GM19240 (cell line): Measurements from ENCODE around the gene RAB26.

Experiments used
- DNase-seq: peaks from one replicate; pipeline ENCODE4 v3.0.0; 2011; ENCODE audit warnings: low spot score; ENCODE audit not compliant: insufficient read length

The RAB26 gene

GRCh38 chr16:2178321-2179106, 30.1 kb downstream of the RAB26 start:
- no peak for DNase-seq

DNA sequence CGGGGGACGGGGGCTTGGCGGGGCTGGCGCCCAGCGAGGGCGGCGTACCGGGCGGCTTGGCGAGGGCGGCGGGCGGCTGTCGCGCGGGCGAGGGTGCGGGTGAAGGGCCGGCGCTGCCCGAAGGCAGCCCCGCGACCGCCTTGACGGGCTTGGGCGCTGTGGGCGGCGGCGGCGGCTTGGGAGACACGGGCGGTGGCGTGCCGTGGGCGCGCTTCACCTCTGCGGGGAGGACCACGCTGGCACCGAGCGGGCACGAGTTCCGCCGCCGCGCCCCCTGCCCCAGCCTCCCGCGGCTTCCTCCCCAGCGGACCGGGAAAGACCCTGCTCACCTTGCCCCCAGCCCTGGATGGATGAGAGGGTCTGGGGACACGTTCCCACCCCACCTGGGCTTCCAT, 30.7 kb downstream of the RAB26 start:
- no peak for DNase-seq

GRCh38 chr16:2179576-2179975, 31.2 kb downstream of the RAB26 start:
- DNase-seq, result no peak

DNA sequence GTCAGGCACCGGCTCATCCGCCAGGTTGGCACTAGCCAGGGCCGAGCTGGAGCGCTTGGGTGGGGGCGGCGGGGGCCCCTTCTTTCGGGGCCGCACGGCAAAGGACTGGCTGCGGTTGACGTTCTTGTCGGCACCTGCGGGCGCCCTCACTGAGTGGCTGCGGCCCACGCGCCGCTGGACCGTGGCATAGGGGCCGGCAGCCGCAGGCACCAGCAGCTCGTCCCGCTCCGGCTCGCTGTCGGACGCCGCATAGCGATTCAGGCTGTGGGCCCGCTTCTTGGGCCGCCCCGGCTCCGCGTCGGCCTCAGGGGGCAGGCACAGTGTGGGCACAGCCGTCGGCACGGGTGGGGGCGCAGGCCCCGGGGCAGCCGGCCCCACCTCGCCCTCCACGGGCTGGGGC, 32.0 kb downstream of the RAB26 start:
- no peak for DNase-seq

DNA sequence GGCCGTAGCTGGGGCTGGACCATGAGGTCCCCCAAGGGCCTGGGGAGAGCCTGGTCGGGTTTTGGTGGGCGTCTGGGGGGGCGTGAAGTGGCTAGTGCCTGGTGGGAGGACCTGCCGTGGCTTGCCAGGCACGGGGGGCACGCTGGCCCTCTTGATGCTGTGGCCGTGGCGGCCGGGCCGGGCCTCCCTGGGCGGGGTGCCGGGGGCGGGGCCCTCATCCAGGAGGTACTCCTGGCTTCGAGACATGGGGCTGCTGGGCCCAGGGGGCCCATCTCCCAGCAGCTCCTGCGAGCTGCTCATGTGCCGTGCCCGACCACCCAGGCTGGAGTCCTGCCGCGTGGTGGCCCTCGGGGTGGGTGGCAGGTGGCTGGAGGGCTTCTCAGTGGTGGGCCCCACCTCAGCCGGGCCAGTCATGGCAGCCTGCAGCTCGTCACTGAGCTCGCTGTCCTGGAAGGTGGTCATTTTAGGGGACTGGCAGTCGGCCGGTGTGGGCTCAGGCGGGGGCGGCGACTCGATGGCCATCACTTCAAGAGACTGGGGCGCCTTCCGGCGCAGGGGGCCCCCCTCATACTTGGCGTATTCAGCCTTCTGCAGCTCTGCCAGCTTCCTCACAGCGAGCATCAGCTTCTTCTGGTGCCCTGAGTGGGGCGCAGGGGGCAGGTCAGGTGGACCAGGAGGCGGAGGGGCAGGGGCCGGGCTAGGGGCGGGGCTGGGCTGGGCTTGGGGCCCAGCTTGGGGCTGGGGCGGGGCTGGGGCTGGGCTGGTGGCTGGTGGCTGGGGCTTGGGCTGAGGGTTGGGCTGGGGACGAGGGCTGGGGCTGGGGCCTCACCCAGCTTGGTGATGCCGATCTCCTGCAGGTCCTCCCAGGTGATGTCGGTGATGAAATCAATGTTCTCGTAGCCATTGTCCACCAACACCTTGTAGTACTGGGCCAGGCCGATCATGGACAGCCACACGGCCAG, 32.8 kb downstream of the RAB26 start:
- no peak for DNase-seq

GRCh38 chr16:2181952-2182351, 33.5 kb downstream of the RAB26 start:
- no peak for DNase-seq

DNA sequence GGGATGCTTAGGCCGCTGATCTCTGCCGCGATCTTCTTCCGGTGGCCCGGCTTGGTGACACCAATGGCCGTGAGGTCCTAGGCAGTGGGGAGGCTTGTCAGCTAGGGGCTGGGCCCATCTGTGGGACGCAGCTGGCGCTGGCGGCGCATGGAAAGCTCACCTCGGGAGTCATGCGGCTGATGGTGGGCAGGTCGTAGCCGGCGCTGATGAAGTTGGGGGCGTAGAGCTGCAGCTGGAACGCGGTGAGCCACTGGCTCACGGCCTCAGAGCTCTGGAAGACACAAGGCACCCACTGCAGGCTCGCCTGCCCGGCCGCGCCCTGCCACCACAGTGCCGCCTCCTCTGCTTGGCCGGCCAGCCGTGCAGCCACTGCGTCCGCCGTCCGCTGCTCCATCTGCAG, 35.2 kb downstream of the RAB26 start:
- no peak for DNase-seq

DNA sequence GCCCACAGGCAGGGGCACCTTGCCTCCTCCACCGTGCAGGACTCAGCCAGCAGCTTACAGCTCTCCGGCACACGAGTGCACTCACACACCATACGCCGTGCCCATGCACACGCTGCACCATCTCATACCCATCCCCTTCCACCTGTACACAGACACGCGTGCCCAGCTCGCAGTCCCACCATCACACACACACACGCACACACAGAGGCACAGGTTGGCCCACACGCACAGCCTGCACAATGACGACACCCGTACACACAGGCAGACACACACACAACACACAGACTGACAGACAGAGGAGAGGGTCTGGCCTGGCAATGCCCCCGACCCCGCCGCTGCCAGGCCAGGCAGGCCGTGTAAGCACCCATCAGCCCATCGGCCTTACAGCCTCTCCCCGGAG, 35.9 kb downstream of the RAB26 start:
- DNase-seq, result no peak

DNA sequence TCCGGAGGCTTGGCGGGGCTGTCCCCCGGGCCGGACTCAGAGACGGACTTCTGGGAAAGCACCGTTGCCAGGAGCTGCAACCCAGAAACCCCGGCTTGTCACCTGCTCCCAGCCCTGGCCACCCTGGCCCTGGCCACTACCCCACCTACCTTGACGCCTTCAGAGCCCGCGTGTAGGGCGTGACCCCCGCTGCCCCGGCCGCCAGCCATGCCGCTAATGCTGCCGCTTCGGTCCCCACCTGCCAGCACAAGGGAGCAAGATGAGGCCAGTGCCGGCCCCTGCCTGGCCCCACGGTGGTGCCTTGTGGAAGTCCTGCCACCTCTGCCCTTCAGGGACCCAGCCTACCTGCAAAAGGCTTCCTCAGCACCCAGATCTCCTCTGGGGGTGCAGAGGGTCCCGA, 36.5 kb downstream of the RAB26 start:
- DNase-seq, result no peak

- DNase-seq, result no peak
Measured at GRCh38 chr16:2186064-2186463, 37.6 kb downstream of the RAB26 start.

- no peak for DNase-seq
Measured at GRCh38 chr16:2186505-2186904, 38.1 kb downstream of the RAB26 start.

GRCh38 chr16:2187212-2187611, 38.8 kb downstream of the RAB26 start:
- no peak for DNase-seq

GRCh38 chr16:2188395-2188794, 40.0 kb downstream of the RAB26 start:
- DNase-seq, result no peak

- DNase-seq, result no peak
Measured at GRCh38 chr16:2189252-2189893, 40.9 kb downstream of the RAB26 start.

DNA sequence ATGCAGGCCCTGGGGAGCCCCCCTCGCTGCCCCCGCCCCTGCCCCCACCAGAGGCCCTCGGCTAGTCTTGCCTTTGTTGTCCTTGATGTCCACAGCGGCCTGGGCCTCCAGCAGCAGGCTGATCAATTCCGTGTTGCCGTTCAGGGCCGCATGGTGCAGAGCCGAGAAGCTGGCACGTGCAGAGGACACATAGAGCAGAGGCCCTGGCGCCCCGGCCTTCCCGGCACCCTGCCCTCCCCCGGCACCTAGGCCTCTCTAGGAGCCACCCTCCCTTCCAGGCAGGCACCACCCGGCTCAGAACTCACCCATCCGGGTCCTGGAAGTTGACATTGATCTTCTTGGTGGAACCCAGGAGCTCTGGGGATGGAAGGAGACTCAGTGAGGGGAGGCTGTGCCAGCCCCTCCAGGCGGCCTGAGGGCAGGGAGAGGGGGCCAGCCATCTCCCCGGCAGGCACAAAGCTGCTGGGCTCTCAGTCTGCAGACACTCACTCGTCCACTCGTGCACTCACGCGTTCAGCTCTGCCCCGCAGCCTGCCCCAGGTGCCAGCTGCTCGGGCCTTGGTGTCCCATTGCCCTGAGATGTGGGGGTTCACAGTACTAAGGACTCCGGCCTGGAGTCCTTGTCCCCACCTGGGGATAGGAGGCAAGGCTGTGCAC, 41.7 kb downstream of the RAB26 start:
- no peak for DNase-seq

- DNase-seq, result no peak
Measured at GRCh38 chr16:2190659-2191445, 42.4 kb downstream of the RAB26 start.

DNA sequence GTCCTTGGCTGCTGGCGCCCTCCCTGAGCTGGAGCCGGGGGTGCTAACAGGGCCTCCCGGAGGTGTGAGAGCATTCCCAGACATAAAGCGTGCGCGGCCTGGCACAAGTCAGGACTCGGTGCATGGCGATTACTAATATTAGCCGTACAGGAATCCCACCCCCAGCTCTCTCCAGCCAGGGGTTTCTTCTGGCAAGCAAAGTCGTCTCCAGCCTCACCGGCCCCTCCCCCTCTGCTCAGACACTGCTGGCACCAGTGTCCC, 43.0 kb downstream of the RAB26 start:
- no peak for DNase-seq

DNA sequence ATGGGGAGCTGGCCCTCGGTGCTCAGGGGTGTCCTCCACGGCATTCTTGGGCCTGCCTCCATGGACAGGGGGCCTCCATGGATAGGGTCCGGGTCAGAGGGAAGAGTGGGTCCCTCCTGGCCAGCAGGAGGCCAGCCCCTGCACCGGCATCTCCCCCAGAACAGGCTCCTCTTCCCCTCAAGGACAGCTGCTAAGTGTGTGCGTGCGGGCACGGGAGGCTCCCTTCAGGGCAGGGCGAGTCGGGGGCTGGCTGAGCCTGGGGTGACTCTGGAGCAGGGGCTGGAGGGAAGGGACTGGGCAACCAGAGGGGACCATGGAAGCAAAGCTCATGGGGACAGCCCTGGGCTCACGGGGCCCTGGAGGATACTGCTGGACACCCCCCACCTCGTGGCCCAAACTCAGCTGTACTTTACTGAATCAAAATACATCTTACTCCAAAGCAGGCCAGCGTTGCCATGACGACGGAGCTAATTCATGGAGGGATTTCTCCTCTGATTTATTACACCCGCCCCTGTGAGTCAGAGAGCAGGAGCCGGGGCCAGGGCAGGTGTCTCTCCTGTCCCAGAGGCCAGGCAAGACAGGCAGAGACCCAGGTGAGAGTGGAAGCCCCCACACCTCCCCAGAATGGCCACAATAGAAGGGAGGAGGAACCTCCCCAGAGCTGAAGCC, 45.9 kb downstream of the RAB26 start:
- DNase-seq, result no peak

DNA sequence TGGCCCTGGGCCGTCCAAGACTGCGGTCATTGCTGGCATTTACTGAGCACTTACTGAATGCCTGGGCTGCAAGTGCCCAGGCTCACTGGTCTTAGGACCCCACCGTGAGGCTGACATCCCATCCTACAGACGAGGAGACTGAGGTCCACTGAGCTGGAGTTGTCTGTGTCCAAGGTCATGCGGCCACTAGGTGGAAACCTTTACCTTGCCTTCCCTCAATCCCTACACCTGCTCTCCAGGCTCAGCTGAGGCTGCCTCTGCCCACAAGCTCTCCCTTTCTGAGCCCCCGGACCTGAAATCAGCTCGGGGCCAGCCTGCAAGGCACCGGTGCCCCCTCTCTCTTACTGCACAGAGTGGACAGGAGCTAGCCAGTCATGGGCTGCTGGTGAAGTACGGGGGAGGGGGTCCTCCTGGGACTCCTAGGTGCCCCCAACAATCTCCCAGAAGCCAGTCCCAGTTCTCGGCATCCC, 46.5 kb downstream of the RAB26 start:
- peak; percentile 85 for DNase-seq
